ENCODE data around the gene TMEM51. TPM values are rescaled to one million over a fixed set of nuclear protein-coding genes. Genes with fewer than 3 reads are reported as not detected.

TMEM51 gene
- total and polyA plus RNA-seq, 2 of the 13 experiments (the other 11 are each of a cell fraction or from before 2014, with no cell fraction given): 12.2 to 22.3 TPM

DNA sequence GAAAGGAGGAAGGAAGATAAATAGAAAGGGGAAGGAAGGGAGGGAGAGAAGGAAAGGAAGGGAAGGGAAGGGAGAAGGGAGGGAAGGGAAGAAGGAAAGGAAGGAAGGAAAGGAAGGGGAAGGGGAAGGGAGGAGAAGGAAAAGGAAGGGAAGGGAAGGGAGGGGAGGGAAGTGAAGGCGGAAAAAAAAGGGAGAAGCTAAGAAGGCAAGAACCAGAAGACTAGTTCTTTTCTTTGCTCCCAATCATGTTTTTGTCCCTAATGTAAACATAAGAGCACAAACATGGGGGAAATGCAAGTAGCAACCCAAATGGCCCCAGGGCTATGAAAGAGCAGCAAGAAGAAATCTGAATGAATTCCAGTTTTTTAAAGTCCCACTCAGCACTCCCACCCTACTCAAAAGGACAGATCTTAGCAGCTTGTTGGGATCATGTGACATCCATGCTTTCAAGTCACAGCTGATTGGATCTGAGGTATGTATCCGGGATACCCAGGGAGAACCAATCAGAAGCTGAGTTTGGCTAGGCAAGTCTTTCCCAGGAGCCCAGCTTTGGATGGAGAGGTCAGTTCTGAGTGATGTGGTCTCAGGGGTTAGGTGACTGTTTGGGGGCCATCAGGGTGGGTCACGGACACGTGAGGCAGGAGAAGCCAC lies 69.2 kb downstream of the TMEM51 start (continued):
- TF ChIP-seq, protein P1, sequence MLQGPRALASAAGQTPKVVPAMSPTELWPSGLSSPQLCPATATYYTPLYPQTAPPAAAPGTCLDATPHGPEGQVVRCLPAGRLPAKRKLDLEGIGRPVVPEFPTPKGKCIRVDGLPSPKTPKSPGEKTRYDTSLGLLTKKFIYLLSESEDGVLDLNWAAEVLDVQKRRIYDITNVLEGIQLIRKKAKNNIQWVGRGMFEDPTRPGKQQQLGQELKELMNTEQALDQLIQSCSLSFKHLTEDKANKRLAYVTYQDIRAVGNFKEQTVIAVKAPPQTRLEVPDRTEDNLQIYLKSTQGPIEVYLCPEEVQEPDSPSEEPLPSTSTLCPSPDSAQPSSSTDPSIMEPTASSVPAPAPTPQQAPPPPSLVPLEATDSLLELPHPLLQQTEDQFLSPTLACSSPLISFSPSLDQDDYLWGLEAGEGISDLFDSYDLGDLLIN (CRISPR knock-in tag; IDR thresholded peaks at IDR 0.05; ENCODE audit: borderline replicate concordance): no peak
- TF ChIP-seq FOXJ3 (CRISPR knock-in tag; IDR thresholded peaks at IDR 0.05; ENCODE audit: borderline replicate concordance) (no peak), PCBP2 (optimal IDR thresholded peaks at IDR 0.05; ENCODE audit: low read depth, low read length, poor library complexity, severe bottlenecking) (peak; percentile 94), YEATS2 (CRISPR knock-in tag; IDR thresholded peaks at IDR 0.05; ENCODE audit: borderline replicate concordance) (no peak), CC2D1A (CRISPR knock-in tag; IDR thresholded peaks at IDR 0.05) (no peak), PITX1 (CRISPR knock-in tag; IDR thresholded peaks at IDR 0.05) (no peak)
- TF ChIP-seq, protein P2, sequence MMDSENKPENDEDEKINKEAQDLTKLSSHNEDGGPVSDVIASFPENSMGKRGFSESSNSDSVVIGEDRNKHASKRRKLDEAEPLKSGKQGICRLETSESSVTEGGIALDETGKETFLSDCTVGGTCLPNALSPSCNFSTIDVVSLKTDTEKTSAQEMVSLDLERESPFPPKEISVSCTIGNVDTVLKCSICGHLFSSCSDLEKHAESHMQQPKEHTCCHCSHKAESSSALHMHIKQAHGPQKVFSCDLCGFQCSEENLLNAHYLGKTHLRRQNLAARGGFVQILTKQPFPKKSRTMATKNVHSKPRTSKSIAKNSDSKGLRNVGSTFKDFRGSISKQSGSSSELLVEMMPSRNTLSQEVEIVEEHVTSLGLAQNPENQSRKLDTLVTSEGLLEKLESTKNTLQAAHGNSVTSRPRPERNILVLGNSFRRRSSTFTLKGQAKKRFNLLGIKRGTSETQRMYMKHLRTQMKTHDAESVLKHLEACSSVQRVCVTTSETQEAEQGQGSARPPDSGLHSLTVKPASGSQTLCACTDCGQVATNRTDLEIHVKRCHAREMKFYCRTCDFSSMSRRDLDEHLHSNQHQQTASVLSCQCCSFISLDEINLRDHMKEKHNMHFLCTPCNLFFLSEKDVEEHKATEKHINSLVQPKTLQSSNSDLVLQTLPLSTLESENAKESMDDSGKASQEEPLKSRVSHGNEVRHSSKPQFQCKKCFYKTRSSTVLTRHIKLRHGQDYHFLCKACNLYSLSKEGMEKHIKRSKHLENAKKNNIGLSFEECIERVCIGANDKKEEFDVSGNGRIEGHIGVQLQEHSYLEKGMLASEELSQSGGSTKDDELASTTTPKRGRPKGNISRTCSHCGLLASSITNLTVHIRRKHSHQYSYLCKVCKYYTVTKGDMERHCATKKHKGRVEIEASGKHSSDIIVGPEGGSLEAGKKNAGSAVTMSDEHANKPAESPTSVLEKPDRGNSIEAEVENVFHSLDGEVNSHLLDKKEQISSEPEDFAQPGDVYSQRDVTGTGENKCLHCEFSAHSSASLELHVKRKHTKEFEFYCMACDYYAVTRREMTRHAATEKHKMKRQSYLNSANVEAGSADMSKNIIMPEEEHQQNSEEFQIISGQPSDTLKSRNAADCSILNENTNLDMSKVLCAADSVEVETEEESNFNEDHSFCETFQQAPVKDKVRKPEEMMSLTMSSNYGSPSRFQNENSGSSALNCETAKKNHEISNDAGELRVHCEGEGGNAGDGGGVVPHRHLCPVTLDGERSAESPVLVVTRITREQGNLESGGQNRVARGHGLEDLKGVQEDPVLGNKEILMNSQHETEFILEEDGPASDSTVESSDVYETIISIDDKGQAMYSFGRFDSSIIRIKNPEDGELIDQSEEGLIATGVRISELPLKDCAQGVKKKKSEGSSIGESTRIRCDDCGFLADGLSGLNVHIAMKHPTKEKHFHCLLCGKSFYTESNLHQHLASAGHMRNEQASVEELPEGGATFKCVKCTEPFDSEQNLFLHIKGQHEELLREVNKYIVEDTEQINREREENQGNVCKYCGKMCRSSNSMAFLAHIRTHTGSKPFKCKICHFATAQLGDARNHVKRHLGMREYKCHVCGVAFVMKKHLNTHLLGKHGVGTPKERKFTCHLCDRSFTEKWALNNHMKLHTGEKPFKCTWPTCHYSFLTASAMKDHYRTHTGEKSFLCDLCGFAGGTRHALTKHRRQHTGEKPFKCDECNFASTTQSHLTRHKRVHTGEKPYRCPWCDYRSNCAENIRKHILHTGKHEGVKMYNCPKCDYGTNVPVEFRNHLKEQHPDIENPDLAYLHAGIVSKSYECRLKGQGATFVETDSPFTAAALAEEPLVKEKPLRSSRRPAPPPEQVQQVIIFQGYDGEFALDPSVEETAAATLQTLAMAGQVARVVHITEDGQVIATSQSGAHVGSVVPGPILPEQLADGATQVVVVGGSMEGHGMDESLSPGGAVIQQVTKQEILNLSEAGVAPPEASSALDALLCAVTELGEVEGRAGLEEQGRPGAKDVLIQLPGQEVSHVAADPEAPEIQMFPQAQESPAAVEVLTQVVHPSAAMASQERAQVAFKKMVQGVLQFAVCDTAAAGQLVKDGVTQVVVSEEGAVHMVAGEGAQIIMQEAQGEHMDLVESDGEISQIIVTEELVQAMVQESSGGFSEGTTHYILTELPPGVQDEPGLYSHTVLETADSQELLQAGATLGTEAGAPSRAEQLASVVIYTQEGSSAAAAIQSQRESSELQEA (CRISPR knock-in tag; IDR thresholded peaks at IDR 0.05; ENCODE audit: not compliant biosample characterization): no peak
